OCI-LY7 (cell line): ENCODE results near the gene PRIM1. TPM values are rescaled to one million over a fixed set of nuclear protein-coding genes. Genes with fewer than 3 reads are reported as not detected.

Source experiments
- BruUV-seq: library from RNA; stranded (reverse); fragments of 400-500 nt; replicated peaks from 2 replicates; lab custom pipeline; 2021; lab: Mats Ljungman, UMichigan
- CTCF ChIA-PET: fragments of 300-600 bp; sonication (Branson Sonifier 250); formaldehyde crosslinking; loops from one replicate; lab custom pipeline; 2022; ENCODE audit warnings: antibody characterized with exemption; ENCODE audit not compliant: unreplicated experiment; lab: Charles Lee
- POLR2A ChIA-PET: fragments of 300-600 bp; sonication (Branson Sonifier 250); formaldehyde crosslinking; loops from one replicate; lab custom pipeline; 2022; ENCODE audit warnings: antibody characterized with exemption; lab: Charles Lee
- DNase-seq: peaks from one replicate; pipeline ENCODE4 v3.0.0-alpha.2; 2015; ENCODE audit warnings: low spot score
- H2AFZ ChIP-seq: fragments of 200-600 bp; sonication (generic), shearing (Covaris generic); 2 replicates; pipeline ENCODE4 v1.6.1; 2014; ENCODE audit warnings: mild to moderate bottlenecking, antibody characterized with exemption, low read length, moderate library complexity
- H3K27ac ChIP-seq: fragments of 200-600 bp; sonication (generic); 2 replicates; pipeline ENCODE4 v1.5.1; 2014; ENCODE audit warnings: mixed run types, low read depth, mild to moderate bottlenecking, moderate library complexity, low read length, inconsistent platforms; ENCODE audit not compliant: poor library complexity, severe bottlenecking
- H3K36me3 ChIP-seq: fragments of 200-600 bp; sonication (generic); 2 replicates; pipeline ENCODE4 v1.6.1; 2014; ENCODE audit warnings: mild to moderate bottlenecking, antibody characterized with exemption, low read length, moderate library complexity, mixed read lengths; ENCODE audit not compliant: insufficient read depth
- H3K4me1 ChIP-seq: fragments of 200-600 bp; sonication (generic); 2 replicates; pipeline ENCODE4 v1.5.1; 2014; ENCODE audit warnings: mild to moderate bottlenecking, low read length; ENCODE audit not compliant: insufficient read depth, poor library complexity, severe bottlenecking
- H3K4me2 ChIP-seq: fragments of 200-600 bp; sonication (generic); 2 replicates; pipeline ENCODE4 v1.6.1; 2014; ENCODE audit warnings: mild to moderate bottlenecking, low read length
- H3K4me3 ChIP-seq: fragments of 200-600 bp; sonication (generic); 2 replicates; pipeline ENCODE4 v1.5.1; 2014; ENCODE audit warnings: mild to moderate bottlenecking, low read depth, low read length; ENCODE audit not compliant: poor library complexity, severe bottlenecking
- H3K79me2 ChIP-seq: fragments of 200-600 bp; sonication (generic); 2 replicates; pipeline ENCODE4 v1.6.1; 2016; ENCODE audit warnings: low read depth, mild to moderate bottlenecking, low read length, moderate library complexity, mixed read lengths; ENCODE audit not compliant: insufficient read depth
- H3K9me2 ChIP-seq: fragments of 200-600 bp; sonication (generic); 2 replicates; pipeline ENCODE4 v1.6.1; 2016; ENCODE audit warnings: mild to moderate bottlenecking, low read length, mixed read lengths; ENCODE audit not compliant: insufficient read depth
- H3K9me3 ChIP-seq: fragments of 200-600 bp; sonication (generic); 2 replicates; pipeline ENCODE4 v1.6.1; 2014; ENCODE audit warnings: mild to moderate bottlenecking, mixed run types, low read length, mixed read lengths
- H4K20me1 ChIP-seq: fragments of 200-600 bp; sonication (generic); 2 replicates; pipeline ENCODE4 v1.6.1; 2014; ENCODE audit warnings: mild to moderate bottlenecking, antibody characterized with exemption, low read length, moderate library complexity, mixed read lengths; ENCODE audit not compliant: insufficient read depth
- EZH2phosphoT487 ChIP-seq: fragments of 200-600 bp; sonication (generic); IDR thresholded peaks from 2 replicates; pipeline ENCODE4 v1.6.1; 2018; ENCODE audit warnings: low read depth, borderline replicate concordance, mild to moderate bottlenecking, mixed run types, antibody characterized with exemption, low read length, moderate library complexity, mixed read lengths
- intact Hi-C: fragments of 100-400 bp; cut with micrococcal nuclease; formaldehyde crosslinking; loops from one replicate; pipeline ENCODE4 v1.10.0; 2022; ENCODE audit not compliant: unreplicated experiment
- total RNA-seq, 2 experiments: library from RNA; depleted of rRNA in 1 of 2; stranded (reverse); fragments of >200 nt in 1 of 2; shearing (Covaris generic) in 1 of 2; gene quantifications; 2 replicates each; pipeline ENCODE4 v1.2.3, GENCODE V29; 2014 to 2022
- TF ChIP-seq, protein P1 (sequence below): fragments of 200-600 bp; sonication (generic); conservative IDR thresholded peaks from 2 replicates; pipeline ENCODE4 v1.5.1; 2014; ENCODE audit warnings: mild to moderate bottlenecking, antibody characterized with exemption, low read length, moderate library complexity, mixed read lengths

The PRIM1 gene
- total RNA-seq, 2 experiments from 2014 or later = 20.4 to 49.5 TPM

DNA sequence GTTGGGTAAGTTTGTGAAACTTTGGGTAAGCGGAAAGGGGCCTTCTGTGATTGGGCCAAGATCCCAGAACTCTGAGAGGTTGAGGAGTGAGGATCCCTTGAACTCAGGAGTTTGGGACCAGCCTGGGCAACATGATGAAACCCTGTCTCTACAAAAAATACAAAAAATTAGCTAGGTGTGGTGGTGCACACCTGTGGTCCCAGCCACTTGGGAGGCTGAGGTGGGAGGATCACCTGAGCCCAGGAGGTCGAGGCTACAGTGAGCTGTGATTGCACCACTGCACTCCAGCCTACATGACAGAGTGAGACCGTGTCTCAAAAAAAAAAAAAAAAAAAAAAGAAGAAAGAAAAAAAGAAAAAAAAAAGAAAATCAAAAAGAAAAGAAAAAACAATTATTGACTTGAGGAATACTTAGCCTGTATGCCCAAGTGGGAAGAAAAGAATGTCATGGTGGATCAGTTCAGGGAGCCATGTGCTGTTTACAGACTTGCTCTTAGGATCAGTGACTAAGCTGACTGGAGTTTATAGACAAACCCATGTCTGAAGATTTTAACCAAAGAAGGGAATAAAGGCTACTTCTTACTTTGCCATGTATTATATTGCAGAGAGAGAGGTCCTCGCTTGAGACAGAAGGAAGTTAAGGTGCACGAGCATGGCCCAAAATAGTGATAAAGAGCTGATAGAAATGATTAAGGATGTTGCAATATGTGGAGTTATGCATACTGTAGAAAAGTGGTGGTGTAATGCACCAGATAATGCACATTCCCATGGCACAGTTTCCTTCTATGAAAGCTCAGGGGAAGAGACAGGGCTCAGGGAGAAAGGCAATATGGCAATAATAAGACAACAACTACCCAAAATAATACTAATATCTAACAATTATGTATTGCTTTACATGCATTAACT lies 11.9 kb upstream of the PRIM1 start:
- Histone ChIP-seq H3K4me1 (peaks cover 17% of the 10 kb centered on the region), H3K4me2 (no peak overlapping the region), H3K27ac (no peak overlapping the region), H3K79me2 (no peaks in the 10 kb centered on the region), H3K4me3 (no peak overlapping the region), H2AFZ (no peak overlapping the region), H3K9me2 (no peaks in the 10 kb centered on the region), H3K36me3 (no peaks in the 10 kb centered on the region), H3K9me3 (peaks cover 3% of the 10 kb centered on the region; the same call in 1 of the 2 replicates), H4K20me1 (no peaks in the 10 kb centered on the region)
- intact Hi-C loops = no loop called here
- CTCF ChIA-PET = no interaction called here
- no TSS peak for BruUV-seq
- TF ChIP-seq, protein P1, sequence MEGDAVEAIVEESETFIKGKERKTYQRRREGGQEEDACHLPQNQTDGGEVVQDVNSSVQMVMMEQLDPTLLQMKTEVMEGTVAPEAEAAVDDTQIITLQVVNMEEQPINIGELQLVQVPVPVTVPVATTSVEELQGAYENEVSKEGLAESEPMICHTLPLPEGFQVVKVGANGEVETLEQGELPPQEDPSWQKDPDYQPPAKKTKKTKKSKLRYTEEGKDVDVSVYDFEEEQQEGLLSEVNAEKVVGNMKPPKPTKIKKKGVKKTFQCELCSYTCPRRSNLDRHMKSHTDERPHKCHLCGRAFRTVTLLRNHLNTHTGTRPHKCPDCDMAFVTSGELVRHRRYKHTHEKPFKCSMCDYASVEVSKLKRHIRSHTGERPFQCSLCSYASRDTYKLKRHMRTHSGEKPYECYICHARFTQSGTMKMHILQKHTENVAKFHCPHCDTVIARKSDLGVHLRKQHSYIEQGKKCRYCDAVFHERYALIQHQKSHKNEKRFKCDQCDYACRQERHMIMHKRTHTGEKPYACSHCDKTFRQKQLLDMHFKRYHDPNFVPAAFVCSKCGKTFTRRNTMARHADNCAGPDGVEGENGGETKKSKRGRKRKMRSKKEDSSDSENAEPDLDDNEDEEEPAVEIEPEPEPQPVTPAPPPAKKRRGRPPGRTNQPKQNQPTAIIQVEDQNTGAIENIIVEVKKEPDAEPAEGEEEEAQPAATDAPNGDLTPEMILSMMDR = no peak
- no peak for TF ChIP-seq EZH2phosphoT487
- POLR2A ChIA-PET = interaction anchor here (0.6 to 1.2 kb wide), 5 partner anchors 39 to 347 kb away, joined by 3 to 10 read pairs (median 6); partner anchors contain the start of gene STAT6
- DNase-seq = no peak

DNA sequence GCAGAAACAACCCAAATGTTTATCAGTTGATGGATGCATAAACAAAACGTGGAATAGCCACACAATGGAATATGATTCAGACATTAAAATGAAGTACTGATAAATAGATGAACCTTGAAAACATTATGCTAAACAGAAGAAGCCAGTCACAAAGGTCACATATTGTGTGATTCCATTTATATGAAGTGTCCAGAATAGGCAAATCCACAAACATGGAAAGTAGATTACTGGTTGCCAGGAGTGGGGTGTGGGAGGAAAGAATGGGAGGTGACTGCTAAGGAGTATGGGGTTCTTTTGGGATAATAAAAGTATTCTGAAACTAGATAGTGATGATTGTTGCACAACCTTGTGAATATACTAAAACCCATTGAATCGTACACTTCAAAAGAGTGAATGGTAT lies 9.7 kb upstream of the PRIM1 start:
- ChIA-PET CTCF (no interaction called here), POLR2A (interaction anchor here (0.5 to 0.6 kb wide), 2 partner anchors 185 to 311 kb away, joined by 3 to 5 read pairs; no protein-coding TSS in a partner anchor)
- Histone ChIP-seq H3K4me1 (peaks cover 14% of the 10 kb centered on the region), H3K4me2 (no peak overlapping the region), H3K36me3 (no peaks in the 10 kb centered on the region), H3K9me2 (no peaks in the 10 kb centered on the region), H4K20me1 (no peaks in the 10 kb centered on the region), H3K79me2 (no peaks in the 10 kb centered on the region), H3K27ac (no peak overlapping the region), H2AFZ (no peak overlapping the region), H3K9me3 (peaks cover 11% of the 10 kb centered on the region; the same call in 1 of the 2 replicates), H3K4me3 (no peak overlapping the region)
- DNase-seq = no peak
- TF ChIP-seq, protein P1 = no peak
- no peak for TF ChIP-seq EZH2phosphoT487
- intact Hi-C loops = no loop called here
- BruUV-seq = no TSS peak
